Breast epithelium (tissue), 4 donors: ENCODE results near the gene CEP19. TPM values are rescaled to one million over a fixed set of nuclear protein-coding genes. Genes with fewer than 3 reads are reported as not detected.
"Not testable (repeated sequence)": the region's sequence is repeated elsewhere in the genome, so short reads cannot be mapped to it uniquely, and the experiment has no call there.

Source experiments
- DNase-seq, 2 donors: peaks; one replicate each; pipeline ENCODE4 v3.0.0-alpha.2; 2019; ENCODE audit warnings: low spot score in 2 of 2
- H3K27ac ChIP-seq, 2 donors: fragments of 200-600 bp; sonication (generic) in 1 of 2; one replicate each; pipeline ENCODE4 v1.5.1; 2016 to 2019; ENCODE audit warnings: mild to moderate bottlenecking in 1 of 2
- H3K27me3 ChIP-seq, 2 donors: fragments of 200-600 bp; sonication (generic) in 1 of 2; one replicate each; pipeline versions ENCODE4 v1.5.1 to v1.6.0; 2017 to 2019; ENCODE audit warnings: control low read depth in 1 of 2, mild to moderate bottlenecking in 1 of 2
- H3K36me3 ChIP-seq: fragments of 200-600 bp; one replicate; pipeline ENCODE4 v1.5.1; 2019
- H3K4me1 ChIP-seq, 2 donors: fragments of 200-600 bp; sonication (generic); one replicate each; pipeline ENCODE4 v1.5.1; 2016 to 2019; ENCODE audit warnings: control low read depth in 1 of 2
- H3K4me3 ChIP-seq, 3 donors: fragments of 200-600 bp; sonication (generic); 1 replicate in 2 of 3; 2 replicates in 1 of 3; pipeline ENCODE4 v1.5.1; 2016 to 2019; ENCODE audit warnings: mild to moderate bottlenecking in 3 of 3, moderate library complexity in 2 of 3
- H3K9me3 ChIP-seq, 2 donors: fragments of 200-600 bp; sonication (generic) in 1 of 2; one replicate each; pipeline ENCODE4 v1.5.1; 2016 to 2019; ENCODE audit warnings: control low read depth in 1 of 2
- CTCF ChIP-seq, 3 donors: fragments of 450-650 bp; IDR thresholded peaks; one replicate each; pipeline ENCODE4 v1.5.1; 2016 to 2017; ENCODE audit warnings: antibody characterized with exemption in 3 of 3, mild to moderate bottlenecking in 3 of 3, moderate library complexity in 3 of 3
- POLR2A ChIP-seq: fragments of 450-650 bp; IDR thresholded peaks from one replicate; pipeline ENCODE4 v1.6.1; 2016; ENCODE audit warnings: antibody characterized with exemption, mild to moderate bottlenecking, moderate library complexity
- POLR2AphosphoS5 ChIP-seq, 3 donors: sonication (generic); formaldehyde crosslinking; IDR thresholded peaks; one replicate each; pipeline ENCODE4 v1.6.1; 2017; ENCODE audit warnings: antibody characterized with exemption in 3 of 3
- intact Hi-C: fragments of 100-400 bp; cut with DNase I; formaldehyde crosslinking; loops from one replicate; pipeline ENCODE4 v1.15.1; 2023; ENCODE audit warnings: low total_unique reads
- total RNA-seq, 3 donors: library from RNA; depleted of rRNA; stranded (reverse); fragments of >200 nt; gene quantifications; one replicate each; pipeline ENCODE4 v1.1.0, GENCODE V29; 2016

The CEP19 gene
- total RNA-seq, 3 donors from 2014 or later = 2.1 to 2.6 (median 2.5) TPM

GRCh38 chr3:196753201-196753600, 41.2 kb upstream of the CEP19 start:
- Histone ChIP-seq H3K27ac (no peak overlapping the region), H3K4me1 (no peaks in the 10 kb centered on the region), H3K4me3 (no peak overlapping the region), H3K27me3 (no peaks in the 10 kb centered on the region), H3K36me3 (no peaks in the 10 kb centered on the region), H3K9me3 (peaks cover 6 to 8% of the 10 kb centered on the region in 2 donors)
- no peak for DNase-seq
- TF ChIP-seq POLR2A (no peak), POLR2AphosphoS5 (IDR thresholded peaks at IDR 0.05) (no peak), CTCF (IDR thresholded peaks at IDR 0.05) (no peak)
- intact Hi-C loops = no loop called here

- Histone ChIP-seq H3K4me3 (no peak overlapping the region), H3K9me3 (no peaks in the 10 kb centered on the region), H3K27me3 (no peaks in the 10 kb centered on the region), H3K36me3 (no peaks in the 10 kb centered on the region), H3K4me1 (no peaks in the 10 kb centered on the region), H3K27ac (no peak overlapping the region)
- DNase-seq = no peak
- TF ChIP-seq POLR2A (no peak), CTCF (IDR thresholded peaks at IDR 0.05) (no peak), POLR2AphosphoS5 (IDR thresholded peaks at IDR 0.05) (no peak)
- intact Hi-C loops = no loop called here
Observed at GRCh38 chr3:196749125-196749524, 37.1 kb upstream of the CEP19 start.

- intact Hi-C loops, H3K27ac ChIP-seq: not testable (repeated sequence)
Observed at GRCh38 chr3:196743569-196743968, 31.5 kb upstream of the CEP19 start.

GRCh38 chr3:196741249-196741889, 29.3 kb upstream of the CEP19 start:
- no peaks in the 10 kb centered on the region for H3K27me3 ChIP-seq
- H3K9me3 ChIP-seq = no peaks in the 10 kb centered on the region
- no peaks in the 10 kb centered on the region for H3K4me1 ChIP-seq
- peak overlapping the region; percentile 73 to 100 (median 76) for H3K4me3 ChIP-seq
- no peak for TF ChIP-seq CTCF (IDR thresholded peaks at IDR 0.05)
- no peak for TF ChIP-seq POLR2A
- TF ChIP-seq POLR2AphosphoS5 (IDR thresholded peaks at IDR 0.05) = no peak
- no peak for DNase-seq
- H3K36me3 ChIP-seq = no peaks in the 10 kb centered on the region
- H3K27ac ChIP-seq = peak overlapping the region; percentile 91 to 99
- intact Hi-C loops = no loop called here

More at GRCh38 chr3:196743569-196743968, 31.5 kb upstream of the CEP19 start:
- not testable (repeated sequence) for H3K4me1 ChIP-seq, H3K36me3 ChIP-seq, H3K27me3 ChIP-seq, DNase-seq, H3K4me3 ChIP-seq, H3K9me3 ChIP-seq

- intact Hi-C loops = no loop called here
- Histone ChIP-seq H3K4me1 (no peaks in the 10 kb centered on the region), H3K27me3 (no peaks in the 10 kb centered on the region), H3K27ac (peak overlapping the region; percentile 91 to 99), H3K9me3 (no peaks in the 10 kb centered on the region), H3K4me3 (peak overlapping the region; percentile 73 to 100 (median 76)), H3K36me3 (no peaks in the 10 kb centered on the region)
- TF ChIP-seq CTCF (IDR thresholded peaks at IDR 0.05) = no peak
- no peak for DNase-seq
Observed at GRCh38 chr3:196740481-196741248, 28.6 kb upstream of the CEP19 start.
